Activated naive CD8-positive, alpha-beta T cell treated with anti-CD3 and anti-CD28 coated beads for 36 hours (primary cell): ENCODE data around the gene MYCT1. TPM values are rescaled to one million over a fixed set of nuclear protein-coding genes. Genes with fewer than 3 reads are reported as not detected.
"Not testable (repeated sequence)": the region's sequence is repeated elsewhere in the genome, so short reads cannot be mapped to it uniquely, and the experiment has no call there.

ENCODE experiments used
- DNase-seq: peaks from one replicate; pipeline ENCODE4 v3.0.0; 2021
- H3K27ac Mint-ChIP-seq: one replicate; pipeline ENCODE4 v1.8.0; 2022; ENCODE audit warnings: mild to moderate bottlenecking, moderate library complexity, mixed read lengths
- H3K27me3 Mint-ChIP-seq: one replicate; pipeline ENCODE4 v1.8.0; 2022; ENCODE audit warnings: mild to moderate bottlenecking, mixed read lengths
- H3K36me3 Mint-ChIP-seq: one replicate; pipeline ENCODE4 v1.8.0; 2021; ENCODE audit warnings: mild to moderate bottlenecking, mixed read lengths
- H3K4me1 Mint-ChIP-seq: one replicate; pipeline ENCODE4 v1.8.0; 2021; ENCODE audit warnings: mixed read lengths
- H3K4me3 Mint-ChIP-seq: one replicate; pipeline ENCODE4 v1.8.0; 2022; ENCODE audit warnings: mild to moderate bottlenecking, moderate library complexity, mixed read lengths
- H3K9me3 Mint-ChIP-seq: one replicate; pipeline ENCODE4 v1.8.0; 2022; ENCODE audit warnings: mixed read lengths
- total RNA-seq, 2 experiments: library from RNA; stranded (reverse); gene quantifications; one replicate each; pipeline ENCODE4 v1.2.3, GENCODE V29; 2021

The MYCT1 gene
- total RNA-seq, 2 experiments from 2014 or later: not detected

DNA sequence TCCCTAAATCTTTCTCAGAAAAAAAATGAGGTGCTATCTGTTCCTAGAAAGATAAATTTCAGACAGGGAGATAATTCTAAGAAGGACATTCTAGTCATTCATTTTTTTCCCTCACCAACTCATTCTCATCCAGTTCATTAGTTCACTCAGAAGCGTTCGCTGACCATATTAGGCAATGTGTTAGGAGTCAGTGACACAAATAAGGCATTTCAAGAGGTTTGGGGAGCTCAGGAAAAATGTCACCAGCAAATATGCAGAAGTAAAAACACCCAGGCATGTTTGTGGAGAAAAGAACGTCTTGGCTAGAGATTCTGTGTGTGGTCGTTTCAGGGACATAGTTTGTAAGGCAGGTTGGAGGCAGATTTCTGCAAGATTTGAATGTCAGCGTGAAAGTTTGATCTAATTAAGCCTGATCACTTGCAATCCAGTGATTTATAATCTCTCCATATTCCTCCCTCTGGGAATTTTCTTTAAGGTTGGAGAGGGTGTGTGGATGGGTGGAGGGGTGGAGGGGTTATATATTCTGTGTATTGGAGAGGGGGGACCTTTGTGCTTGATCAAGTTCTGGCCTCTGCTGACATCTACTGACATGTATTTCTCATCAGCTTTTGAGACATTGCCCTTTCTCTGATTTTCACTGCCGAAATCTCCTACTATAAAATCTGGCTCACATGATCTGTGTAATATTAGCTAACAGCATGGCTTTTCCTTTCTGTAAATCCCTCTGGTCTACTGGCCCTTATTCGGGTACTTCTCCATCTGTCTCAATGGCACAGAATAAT is 3.6 kb downstream of the MYCT1 start:
- no peak for DNase-seq
- Mint-ChIP-seq H3K4me1 (no peaks in the 10 kb centered on the region), H3K36me3 (no peaks in the 10 kb centered on the region), H3K4me3 (no peak overlapping the region), H3K27ac (no peak overlapping the region), H3K27me3 (peaks cover 16% of the 10 kb centered on the region), H3K9me3 (no peaks in the 10 kb centered on the region)

DNA sequence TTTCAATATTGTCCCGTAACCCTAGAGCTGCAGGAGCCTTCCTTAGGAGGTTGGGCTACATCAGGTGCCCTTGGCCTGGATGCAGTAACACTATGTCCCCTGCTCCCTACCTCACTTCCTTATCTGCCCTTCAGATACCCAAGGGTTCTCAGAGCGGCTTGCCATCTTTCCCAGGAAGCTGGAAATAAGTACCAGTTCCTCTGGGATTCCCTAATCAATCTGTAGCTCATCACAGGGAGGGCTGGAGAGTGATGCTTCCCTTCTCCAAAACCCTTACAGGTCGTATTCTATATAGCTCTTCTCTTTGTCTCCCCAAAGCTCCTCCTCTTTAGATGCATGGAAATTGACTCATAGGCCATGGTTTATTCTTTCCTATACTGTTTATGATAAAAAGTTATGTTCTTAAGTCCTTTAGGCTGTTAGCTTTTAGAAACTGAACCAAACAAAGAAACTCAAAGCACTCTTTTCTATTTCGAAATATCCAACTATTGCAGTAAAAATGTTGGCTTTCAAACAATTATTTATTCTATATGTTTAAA is 4.2 kb downstream of the MYCT1 start:
- Mint-ChIP-seq H3K9me3 (no peaks in the 10 kb centered on the region), H3K4me3 (no peak overlapping the region), H3K4me1 (no peaks in the 10 kb centered on the region), H3K27me3 (peaks cover 16% of the 10 kb centered on the region), H3K27ac (no peak overlapping the region), H3K36me3 (no peaks in the 10 kb centered on the region)
- DNase-seq: no peak

DNA sequence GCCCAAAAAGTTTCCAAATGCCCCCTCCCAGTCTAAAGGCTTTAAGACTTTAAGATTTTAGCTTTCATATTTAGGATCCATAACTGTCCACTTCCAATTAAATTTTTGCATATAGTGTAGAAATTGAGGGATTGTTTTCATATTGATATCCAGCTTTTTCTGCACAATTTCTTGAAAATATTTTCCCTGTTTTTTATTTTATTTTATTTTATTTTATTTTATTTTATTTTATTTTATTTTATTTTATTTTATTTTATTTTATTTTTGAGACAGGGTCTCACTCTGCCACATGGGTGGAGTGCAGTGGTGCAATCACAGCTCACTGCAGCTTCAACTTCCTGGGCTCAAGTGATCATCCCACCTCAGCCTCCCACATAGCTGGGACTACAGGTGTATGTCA is 6.1 kb downstream of the MYCT1 start:
- H3K36me3 Mint-ChIP-seq, DNase-seq, H3K27ac Mint-ChIP-seq, H3K4me1 Mint-ChIP-seq, H3K4me3 Mint-ChIP-seq, H3K9me3 Mint-ChIP-seq: not testable (repeated sequence)
- peaks cover 13% of the 10 kb centered on the region for H3K27me3 Mint-ChIP-seq

DNA sequence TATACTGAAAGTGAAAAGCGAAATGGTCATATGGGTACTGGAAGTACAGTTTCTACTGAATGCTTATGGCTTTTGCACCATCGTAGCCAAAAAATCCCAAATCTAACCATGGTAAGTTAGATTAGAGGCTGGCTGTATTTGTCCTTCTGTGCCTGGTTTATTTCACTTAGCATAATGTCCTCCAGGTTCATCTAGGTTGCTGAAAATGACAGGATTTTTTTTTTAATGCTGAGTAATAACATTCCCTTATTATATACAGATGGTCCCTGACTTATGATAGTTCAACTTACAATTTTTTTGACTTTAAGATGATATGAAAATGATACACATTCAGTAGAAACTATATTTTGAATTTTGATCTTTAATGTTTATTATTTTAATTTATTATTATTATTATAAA is 7.6 kb downstream of the MYCT1 start:
- no peaks in the 10 kb centered on the region for H3K36me3 Mint-ChIP-seq
- peaks cover 9% of the 10 kb centered on the region for H3K27me3 Mint-ChIP-seq
- H3K4me1 Mint-ChIP-seq: no peaks in the 10 kb centered on the region
- no peak overlapping the region for H3K4me3 Mint-ChIP-seq
- no peak overlapping the region for H3K27ac Mint-ChIP-seq
- no peak for DNase-seq
- peaks cover 5% of the 10 kb centered on the region for H3K9me3 Mint-ChIP-seq

DNA sequence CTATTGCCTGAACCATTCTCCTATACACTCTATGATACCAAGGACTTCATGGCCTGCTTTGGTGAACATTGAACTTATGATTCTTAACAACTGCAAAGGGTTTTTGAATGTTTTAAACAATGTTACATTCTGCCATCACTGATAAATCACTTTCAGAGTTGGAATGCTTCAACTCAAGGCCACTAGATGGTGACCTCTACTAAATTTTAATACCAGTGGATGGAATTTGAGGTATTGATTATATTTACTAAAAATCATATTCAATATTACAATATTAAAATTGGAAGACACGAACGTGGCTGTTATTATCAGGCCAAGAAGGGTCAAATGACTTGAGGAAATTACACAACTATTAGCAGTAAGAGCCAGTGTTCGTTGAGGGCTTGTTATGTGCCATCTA is 18.6 kb downstream of the MYCT1 start:
- Mint-ChIP-seq H3K36me3 (no peaks in the 10 kb centered on the region), H3K9me3 (peaks cover 12% of the 10 kb centered on the region), H3K4me3 (no peak overlapping the region), H3K27ac (no peak overlapping the region), H3K4me1 (no peaks in the 10 kb centered on the region), H3K27me3 (no peaks in the 10 kb centered on the region)
- DNase-seq: no peak

DNA sequence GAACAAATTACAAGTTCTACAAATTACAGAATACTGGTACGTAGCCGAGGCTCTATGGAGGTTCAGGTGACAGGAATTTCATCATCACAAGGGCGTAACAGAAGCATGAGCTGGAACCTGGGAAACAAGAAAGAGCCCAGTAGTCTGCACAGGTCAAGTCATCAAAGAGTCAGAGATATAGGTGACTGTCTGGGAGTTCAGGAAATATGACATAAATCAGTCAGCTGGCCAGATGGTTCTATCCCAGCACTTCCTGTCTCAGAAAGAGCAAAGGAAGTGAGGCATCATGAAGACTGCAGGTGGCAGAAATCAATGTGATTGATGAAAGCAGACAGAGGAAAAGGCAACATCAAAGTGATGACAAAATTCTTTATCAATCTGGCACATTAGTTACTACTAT is 23.3 kb downstream of the MYCT1 start:
- H3K4me3 Mint-ChIP-seq: no peak overlapping the region
- H3K4me1 Mint-ChIP-seq: no peaks in the 10 kb centered on the region
- H3K9me3 Mint-ChIP-seq: no peaks in the 10 kb centered on the region
- no peak for DNase-seq
- H3K27ac Mint-ChIP-seq: no peak overlapping the region
- no peaks in the 10 kb centered on the region for H3K36me3 Mint-ChIP-seq
- no peaks in the 10 kb centered on the region for H3K27me3 Mint-ChIP-seq

DNA sequence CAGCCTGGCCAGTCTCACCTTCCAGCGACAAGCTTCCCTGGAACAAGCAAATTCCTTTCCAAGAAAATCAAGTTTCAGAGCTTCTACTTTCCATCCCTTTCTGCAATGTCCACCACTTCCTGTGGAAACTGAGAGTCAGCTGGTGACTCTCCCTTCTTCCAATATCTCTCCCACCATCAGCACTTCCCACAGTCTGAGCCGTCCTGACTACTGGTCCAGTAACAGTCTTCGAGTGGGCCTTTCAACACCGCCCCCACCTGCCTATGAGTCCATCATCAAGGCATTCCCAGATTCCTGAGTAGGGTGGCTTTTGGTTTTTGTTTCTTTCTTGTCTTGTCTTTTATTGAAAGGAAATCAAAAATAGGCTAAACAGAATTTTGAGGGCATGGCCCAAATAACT is 24.3 kb downstream of the MYCT1 start:
- H3K36me3 Mint-ChIP-seq: no peaks in the 10 kb centered on the region
- H3K4me1 Mint-ChIP-seq: no peaks in the 10 kb centered on the region
- no peak overlapping the region for H3K27ac Mint-ChIP-seq
- H3K27me3 Mint-ChIP-seq: no peaks in the 10 kb centered on the region
- H3K4me3 Mint-ChIP-seq: no peak overlapping the region
- no peak for DNase-seq
- H3K9me3 Mint-ChIP-seq: no peaks in the 10 kb centered on the region

DNA sequence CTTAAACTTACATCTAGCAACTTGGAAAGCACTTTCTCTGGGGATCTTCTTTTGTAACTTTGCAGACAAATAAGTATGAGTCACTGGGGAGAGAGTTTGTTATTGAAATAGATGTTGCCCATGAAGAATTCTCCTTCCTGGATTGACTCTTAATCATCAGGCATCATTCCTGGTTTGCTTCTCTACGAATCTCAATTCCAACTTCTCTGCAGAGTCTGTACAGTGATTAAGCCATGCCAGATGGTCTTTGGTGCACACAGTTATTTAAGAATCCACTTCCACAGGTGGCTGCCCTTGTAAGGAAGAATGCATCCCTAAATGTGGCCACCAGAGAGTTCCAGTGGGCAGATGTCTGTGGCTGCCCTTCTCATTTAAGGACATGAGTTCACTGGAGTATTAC is 25.7 kb downstream of the MYCT1 start:
- no peaks in the 10 kb centered on the region for H3K4me1 Mint-ChIP-seq
- no peak for DNase-seq
- no peaks in the 10 kb centered on the region for H3K27me3 Mint-ChIP-seq
- no peak overlapping the region for H3K27ac Mint-ChIP-seq
- no peaks in the 10 kb centered on the region for H3K9me3 Mint-ChIP-seq
- no peak overlapping the region for H3K4me3 Mint-ChIP-seq
- no peaks in the 10 kb centered on the region for H3K36me3 Mint-ChIP-seq

DNA sequence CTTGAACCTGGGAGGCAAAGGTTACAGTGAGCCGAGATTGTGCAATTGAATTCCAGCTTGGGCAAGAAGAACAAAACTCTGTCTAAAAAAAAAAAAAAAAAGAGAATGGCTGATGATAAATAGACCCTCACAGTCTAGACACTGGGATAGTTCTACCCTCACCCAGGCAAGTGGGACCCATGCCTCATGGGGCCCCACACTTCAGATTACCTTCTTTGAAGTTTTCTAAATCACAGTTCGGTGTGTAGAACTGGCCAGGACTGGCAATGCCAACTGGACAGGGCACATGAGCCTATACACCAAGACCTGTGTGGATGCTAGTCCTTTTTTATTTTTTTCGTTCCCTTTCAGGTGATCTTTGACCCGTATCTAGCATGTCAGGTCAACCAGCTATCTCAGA is 28.6 kb downstream of the MYCT1 start:
- Mint-ChIP-seq H3K27ac (no peak overlapping the region), H3K27me3 (no peaks in the 10 kb centered on the region), H3K36me3 (no peaks in the 10 kb centered on the region), H3K4me3 (no peak overlapping the region), H3K4me1 (no peaks in the 10 kb centered on the region), H3K9me3 (no peaks in the 10 kb centered on the region)
- DNase-seq: no peak

DNA sequence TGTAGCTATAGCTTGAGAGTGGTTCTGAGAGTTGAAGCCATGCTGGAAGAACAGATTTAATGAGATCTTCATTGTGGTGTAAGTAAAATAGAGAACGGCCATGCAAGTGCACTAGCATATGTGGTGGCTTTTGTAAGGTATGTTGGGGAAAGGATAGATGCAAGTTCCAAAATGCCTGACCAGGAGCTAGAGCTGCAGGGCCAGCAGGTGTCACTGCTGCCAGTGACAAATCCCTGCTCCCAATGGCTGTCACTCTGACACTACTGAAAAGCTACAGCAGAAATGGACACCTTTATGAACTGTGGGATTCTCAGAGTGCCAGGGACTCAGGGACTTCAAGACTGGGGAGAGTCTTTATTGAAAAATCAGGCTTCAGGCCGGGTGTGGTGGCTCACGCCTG is 29.8 kb downstream of the MYCT1 start:
- Mint-ChIP-seq H3K9me3 (no peaks in the 10 kb centered on the region), H3K27me3 (no peaks in the 10 kb centered on the region), H3K36me3 (no peaks in the 10 kb centered on the region), H3K27ac (no peak overlapping the region), H3K4me1 (no peaks in the 10 kb centered on the region), H3K4me3 (no peak overlapping the region)
- DNase-seq: no peak

DNA sequence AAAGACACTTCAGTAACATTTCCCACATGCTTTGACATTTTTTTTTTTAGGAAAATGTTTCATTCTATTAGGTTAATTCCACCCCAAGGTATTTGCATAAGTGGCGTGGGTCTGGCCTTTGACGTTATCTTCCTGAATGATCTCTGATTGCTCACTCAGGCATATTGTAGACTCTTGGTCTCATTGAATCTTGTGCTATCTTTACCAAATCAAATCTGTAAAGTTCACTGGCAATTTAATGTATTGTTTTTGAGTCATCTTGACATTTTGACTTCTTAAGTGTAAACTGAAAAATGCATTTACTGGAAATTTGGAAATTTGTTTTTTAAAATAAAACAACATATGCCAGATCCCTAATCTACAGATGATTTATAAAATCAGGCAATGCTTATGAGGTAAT is 36.9 kb downstream of the MYCT1 start:
- Mint-ChIP-seq H3K4me3 (no peak overlapping the region), H3K36me3 (no peaks in the 10 kb centered on the region), H3K27ac (no peak overlapping the region), H3K4me1 (no peaks in the 10 kb centered on the region), H3K27me3 (no peaks in the 10 kb centered on the region), H3K9me3 (no peaks in the 10 kb centered on the region)
- DNase-seq: no peak

DNA sequence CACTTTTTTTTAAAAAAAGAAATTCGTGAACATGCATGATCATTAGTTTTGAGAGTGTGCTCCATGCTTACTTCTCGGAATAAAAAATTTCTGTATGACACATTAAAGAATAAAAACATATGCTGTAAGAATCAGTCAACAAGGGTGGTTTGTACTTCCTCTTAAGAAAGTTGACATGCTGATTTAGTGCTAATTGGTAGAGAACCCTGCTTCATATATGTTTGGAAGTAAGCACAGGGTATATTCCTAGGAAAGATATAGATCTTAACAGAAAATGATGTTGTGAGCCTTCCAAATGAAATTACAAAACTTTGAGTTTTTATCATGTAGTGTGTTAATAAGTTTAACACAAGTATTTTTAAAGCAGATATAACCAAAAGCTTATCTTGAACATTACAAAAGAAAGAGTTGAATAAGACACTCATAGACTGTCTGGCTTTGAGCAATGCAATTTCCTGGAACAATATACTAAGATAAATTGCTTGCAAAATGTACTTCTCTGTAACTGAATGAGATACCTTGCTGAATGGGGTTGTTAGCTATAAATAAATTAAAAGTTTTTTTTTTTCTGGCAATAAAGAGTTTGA is 39.1 kb downstream of the MYCT1 start:
- Mint-ChIP-seq H3K27me3 (no peaks in the 10 kb centered on the region), H3K9me3 (no peaks in the 10 kb centered on the region), H3K36me3 (no peaks in the 10 kb centered on the region), H3K4me3 (no peak overlapping the region), H3K4me1 (no peaks in the 10 kb centered on the region), H3K27ac (no peak overlapping the region)
- DNase-seq: no peak

DNA sequence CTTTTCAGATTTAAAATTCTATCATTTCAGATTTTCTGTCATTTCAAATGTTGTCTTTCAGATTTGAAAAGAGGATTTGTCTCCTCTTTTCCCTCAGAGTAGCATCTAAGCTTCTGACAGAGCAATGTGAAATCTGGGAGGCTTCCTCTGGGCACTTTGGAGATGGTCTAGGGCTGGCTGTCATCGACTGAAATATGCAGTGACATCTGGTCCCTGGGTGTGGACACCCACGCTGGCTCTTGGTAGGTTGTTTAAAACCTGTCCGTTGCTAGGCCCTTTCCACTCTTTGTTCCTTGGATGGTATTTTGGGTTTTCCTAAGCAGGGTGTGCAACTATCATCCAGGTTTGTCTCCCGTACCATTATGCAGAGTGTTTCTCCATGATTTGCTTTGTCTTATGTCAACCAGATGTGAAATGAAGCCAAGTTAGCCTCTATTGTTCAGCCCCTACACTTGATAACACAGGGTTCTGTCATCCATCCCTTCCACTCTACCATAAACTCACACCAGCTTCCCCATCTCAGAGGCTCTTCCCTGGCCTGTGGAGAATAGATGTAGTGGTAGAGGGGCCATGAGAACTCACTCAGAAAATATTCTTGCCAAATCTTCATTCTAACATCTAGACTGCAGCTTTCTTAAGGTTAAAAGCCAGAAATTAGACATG is 47.9 kb downstream of the MYCT1 start:
- H3K36me3 Mint-ChIP-seq: no peaks in the 10 kb centered on the region
- H3K4me3 Mint-ChIP-seq: no peak overlapping the region
- no peak overlapping the region for H3K27ac Mint-ChIP-seq
- no peaks in the 10 kb centered on the region for H3K4me1 Mint-ChIP-seq
- H3K9me3 Mint-ChIP-seq: no peaks in the 10 kb centered on the region
- no peaks in the 10 kb centered on the region for H3K27me3 Mint-ChIP-seq
- no peak for DNase-seq

DNA sequence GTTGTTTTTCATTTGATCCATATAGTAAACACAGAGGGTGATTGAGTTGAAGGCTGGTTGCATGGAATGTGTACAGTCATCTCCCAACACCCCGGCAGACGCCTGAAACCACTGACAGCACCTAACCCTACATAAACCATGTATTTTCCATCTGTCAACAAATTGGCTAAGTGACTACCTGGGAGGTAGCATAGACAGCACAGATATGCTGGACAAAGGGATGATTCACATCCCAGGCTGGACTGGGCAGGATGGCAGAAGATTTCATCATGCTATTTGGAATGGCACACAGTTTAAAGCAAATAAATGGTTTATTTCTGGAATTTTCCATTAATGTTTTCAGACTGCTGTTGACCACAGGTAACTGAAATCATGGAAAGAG is 48.5 kb downstream of the MYCT1 start:
- Mint-ChIP-seq H3K27me3 (no peaks in the 10 kb centered on the region), H3K4me1 (no peaks in the 10 kb centered on the region), H3K36me3 (no peaks in the 10 kb centered on the region), H3K9me3 (no peaks in the 10 kb centered on the region), H3K4me3 (no peak overlapping the region), H3K27ac (no peak overlapping the region)
- DNase-seq: no peak

DNA sequence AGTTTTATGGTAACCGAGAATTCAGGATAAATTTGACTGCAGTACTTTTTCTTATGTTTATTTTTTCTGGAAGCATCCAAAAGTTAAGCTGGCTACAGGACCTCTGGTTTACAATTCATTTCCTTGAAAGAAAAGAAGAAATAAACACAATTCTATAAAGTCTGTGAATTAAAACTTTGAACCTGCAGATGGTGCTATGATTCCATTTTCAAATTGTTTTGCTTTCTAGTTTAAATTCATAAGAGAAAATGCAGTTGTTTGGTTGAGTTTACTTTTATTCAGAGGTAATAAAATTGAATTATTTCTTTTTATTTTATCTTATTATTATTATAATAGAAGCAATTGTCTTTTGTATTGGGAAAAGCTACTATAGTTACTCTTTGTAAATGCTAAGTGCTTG is 51.1 kb downstream of the MYCT1 start:
- no peaks in the 10 kb centered on the region for H3K27me3 Mint-ChIP-seq
- no peak for DNase-seq
- no peak overlapping the region for H3K27ac Mint-ChIP-seq
- H3K4me1 Mint-ChIP-seq: no peaks in the 10 kb centered on the region
- H3K4me3 Mint-ChIP-seq: no peak overlapping the region
- no peaks in the 10 kb centered on the region for H3K9me3 Mint-ChIP-seq
- no peaks in the 10 kb centered on the region for H3K36me3 Mint-ChIP-seq

DNA sequence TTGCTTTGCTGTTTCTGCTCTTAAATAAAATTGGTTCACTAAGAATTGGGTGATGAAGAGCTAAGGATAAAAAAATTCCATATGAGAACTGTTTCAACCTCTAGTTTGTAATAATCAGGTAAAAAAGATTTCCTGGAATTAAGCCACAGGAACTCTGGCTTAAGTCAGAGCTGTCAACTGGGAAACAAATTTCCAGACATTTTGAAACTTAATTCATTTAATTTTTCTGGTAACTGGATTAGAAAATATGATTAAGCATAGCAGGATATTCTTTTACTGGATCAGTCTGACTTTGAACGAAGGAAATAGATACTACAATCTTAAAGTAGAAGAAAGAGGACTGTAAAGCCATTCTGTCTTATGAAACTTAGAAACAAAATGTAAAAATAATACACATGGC is 51.6 kb downstream of the MYCT1 start:
- H3K4me1 Mint-ChIP-seq: no peaks in the 10 kb centered on the region
- no peaks in the 10 kb centered on the region for H3K36me3 Mint-ChIP-seq
- no peak overlapping the region for H3K27ac Mint-ChIP-seq
- no peaks in the 10 kb centered on the region for H3K9me3 Mint-ChIP-seq
- no peak overlapping the region for H3K4me3 Mint-ChIP-seq
- no peak for DNase-seq
- H3K27me3 Mint-ChIP-seq: no peaks in the 10 kb centered on the region
